Lung microvascular endothelial cell (primary cell): ENCODE results near the gene WDR59. TPM values are rescaled to one million over a fixed set of nuclear protein-coding genes. Genes with fewer than 3 reads are reported as not detected.
"Not testable (repeated sequence)": the region's sequence is repeated elsewhere in the genome, so short reads cannot be mapped to it uniquely, and the experiment has no call there.

Experiments used
- DNase-seq, 2 donors: peaks; one replicate each; pipeline versions ENCODE4 v3.0.0 to v3.0.0-alpha.2; 2010; ENCODE audit warnings: low read depth in 2 of 2
- total RNA-seq: library from RNA; depleted of rRNA; stranded (reverse); fragments of >200 nt; gene quantifications from 2 replicates; pipeline ENCODE4 v1.2.1, GENCODE V29; 2014

The WDR59 gene, protein sequence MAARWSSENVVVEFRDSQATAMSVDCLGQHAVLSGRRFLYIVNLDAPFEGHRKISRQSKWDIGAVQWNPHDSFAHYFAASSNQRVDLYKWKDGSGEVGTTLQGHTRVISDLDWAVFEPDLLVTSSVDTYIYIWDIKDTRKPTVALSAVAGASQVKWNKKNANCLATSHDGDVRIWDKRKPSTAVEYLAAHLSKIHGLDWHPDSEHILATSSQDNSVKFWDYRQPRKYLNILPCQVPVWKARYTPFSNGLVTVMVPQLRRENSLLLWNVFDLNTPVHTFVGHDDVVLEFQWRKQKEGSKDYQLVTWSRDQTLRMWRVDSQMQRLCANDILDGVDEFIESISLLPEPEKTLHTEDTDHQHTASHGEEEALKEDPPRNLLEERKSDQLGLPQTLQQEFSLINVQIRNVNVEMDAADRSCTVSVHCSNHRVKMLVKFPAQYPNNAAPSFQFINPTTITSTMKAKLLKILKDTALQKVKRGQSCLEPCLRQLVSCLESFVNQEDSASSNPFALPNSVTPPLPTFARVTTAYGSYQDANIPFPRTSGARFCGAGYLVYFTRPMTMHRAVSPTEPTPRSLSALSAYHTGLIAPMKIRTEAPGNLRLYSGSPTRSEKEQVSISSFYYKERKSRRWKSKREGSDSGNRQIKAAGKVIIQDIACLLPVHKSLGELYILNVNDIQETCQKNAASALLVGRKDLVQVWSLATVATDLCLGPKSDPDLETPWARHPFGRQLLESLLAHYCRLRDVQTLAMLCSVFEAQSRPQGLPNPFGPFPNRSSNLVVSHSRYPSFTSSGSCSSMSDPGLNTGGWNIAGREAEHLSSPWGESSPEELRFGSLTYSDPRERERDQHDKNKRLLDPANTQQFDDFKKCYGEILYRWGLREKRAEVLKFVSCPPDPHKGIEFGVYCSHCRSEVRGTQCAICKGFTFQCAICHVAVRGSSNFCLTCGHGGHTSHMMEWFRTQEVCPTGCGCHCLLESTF
- total RNA-seq, result 10.0 and 11.5 TPM in 2 replicates

DNA sequence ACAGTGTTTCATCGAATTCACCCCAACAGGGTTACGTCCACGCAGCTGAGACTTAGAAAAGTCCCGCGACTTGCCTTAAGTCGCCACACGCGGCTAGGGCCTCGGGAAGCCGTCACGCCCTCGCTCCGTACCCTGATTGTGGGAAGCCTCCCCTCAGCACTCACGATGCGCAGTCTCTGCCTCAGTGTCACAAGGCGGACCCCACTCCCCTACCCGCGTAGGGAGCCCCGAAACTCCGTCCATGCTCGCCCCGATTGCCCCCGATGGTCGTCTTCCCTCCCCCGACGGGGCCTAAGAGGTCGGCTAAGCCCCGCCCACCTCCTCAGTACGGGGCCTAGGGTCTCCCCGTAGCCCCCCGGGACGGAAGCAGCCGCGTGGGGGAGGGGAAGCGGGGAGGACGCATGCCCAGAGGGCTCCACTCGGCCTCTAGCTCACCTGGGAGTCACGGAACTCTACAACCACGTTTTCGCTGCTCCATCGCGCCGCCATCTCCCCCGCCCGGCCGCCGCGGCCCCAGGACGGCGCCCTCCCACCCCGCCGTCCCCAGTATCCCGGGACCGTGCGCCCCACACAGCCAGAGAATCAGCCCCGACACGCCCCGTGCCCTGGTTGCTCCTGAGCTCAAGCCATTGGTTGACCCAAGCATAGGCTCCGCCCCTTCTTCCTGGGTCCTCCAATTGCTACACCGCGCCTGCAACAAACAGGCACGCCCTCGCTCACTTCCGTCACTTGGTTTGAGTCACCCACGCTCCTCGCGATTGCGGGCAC is at the start of gene WDR59:
Gene WDR59, minus strand, starts transcription at position 595 of the 768 bp plus-strand sequence. Its CDS starts 106 bp downstream, at position 489.
- peak; percentile 99 for DNase-seq

DNA sequence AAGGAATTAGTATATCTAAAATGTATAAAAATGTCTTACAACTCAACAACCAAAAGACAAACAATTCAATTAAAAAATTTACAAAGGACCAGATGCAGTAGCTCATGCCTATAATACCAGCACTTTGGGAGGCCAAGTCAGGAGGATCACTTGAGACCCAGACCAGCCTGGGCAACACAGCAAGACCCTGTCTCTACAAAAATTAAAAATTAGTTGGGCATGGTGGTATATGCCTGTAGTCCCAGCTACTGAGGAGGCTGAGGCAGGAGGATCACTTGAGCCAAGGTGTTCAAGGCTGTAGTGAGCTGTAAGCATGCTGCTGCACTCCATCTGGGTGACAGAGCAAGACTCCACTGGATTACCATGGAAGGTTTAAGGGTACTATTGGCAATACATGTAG is 47.7 kb upstream of the WDR59 start:
- DNase-seq, result no peak

DNA sequence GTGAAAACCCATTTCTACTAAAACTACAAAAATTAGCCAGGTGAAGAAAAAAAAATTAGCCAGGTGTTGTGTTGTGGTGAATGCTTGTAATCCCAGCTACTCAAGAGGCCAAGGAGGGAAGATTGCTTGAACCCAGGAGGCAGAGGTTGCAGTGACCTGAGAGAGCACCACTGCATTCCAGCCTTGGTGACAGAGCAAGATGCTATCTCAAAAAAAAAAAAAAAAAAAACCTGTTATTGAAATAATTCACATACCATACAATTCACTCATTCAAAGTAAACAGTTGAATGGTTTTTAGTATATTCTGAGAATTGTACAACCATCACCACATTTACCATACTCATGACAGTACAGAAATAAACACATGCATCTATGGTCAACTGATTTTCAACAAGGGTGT is 44.9 kb upstream of the WDR59 start:
- no peak for DNase-seq

DNA sequence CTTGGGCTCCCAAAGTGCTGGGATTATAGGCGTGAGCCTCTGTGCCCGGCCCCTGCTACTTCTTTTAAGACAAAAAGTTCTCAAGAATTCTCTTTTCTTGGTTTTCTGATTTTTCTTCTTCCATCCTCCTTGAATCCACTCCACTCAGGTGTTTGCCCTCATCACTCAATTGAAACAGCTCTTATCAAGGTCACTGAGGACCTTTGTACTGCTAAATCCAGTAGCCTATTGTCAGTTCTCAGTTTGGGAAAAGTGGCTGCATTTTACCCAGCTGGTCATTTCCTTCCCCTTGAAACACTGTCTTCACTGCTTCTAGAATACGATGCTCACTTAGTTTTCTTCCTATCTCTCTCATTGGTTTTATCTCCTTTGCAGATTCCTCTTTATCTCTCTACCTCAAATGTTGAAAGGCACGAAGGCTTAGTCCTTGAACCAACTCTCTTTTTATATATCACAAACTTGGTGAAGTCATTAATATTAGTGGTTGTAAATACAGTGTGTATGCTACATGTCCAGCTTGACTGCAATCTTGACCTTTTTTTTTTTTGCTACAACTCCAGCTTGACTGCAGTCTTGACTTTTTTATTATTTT is 43.7 kb upstream of the WDR59 start:
- no peak for DNase-seq

DNA sequence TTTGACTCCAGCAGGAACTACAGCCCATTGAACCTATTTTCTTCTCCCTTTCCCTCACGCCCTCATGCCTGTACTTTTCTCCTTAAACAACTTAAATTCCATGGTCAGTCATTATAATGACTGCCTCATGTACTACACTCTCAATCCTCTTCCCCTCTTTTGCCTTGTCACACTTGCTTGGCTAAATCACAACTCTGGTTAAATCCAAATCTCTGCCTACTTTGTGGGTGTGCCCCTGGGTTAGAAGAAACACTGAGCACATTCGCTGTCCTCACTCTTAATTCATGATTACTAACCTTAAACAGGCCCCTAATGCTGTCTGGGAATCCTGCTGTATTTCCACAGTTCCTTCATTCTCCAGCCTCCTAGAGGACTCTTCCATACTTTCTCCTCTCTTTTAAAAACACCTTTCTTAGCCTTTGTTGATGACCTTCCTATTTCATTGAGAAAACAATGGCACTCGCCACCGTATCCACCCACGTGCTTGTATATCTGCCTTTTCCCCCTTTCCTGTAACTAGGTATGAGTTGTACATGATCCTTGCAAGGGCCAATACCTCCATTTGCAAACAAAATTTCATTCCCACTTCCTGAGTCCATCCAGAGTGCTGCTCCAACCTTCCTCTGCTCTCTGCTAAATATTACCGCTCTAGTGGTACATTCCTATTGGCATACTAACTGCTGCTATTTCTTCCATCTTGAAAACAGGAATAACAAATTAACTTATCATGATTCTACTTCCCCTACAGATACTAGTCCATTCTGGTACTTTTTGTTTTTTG is 42.8 kb upstream of the WDR59 start:
- DNase-seq, result peak in 1 of 2 donors; percentile 10

DNA sequence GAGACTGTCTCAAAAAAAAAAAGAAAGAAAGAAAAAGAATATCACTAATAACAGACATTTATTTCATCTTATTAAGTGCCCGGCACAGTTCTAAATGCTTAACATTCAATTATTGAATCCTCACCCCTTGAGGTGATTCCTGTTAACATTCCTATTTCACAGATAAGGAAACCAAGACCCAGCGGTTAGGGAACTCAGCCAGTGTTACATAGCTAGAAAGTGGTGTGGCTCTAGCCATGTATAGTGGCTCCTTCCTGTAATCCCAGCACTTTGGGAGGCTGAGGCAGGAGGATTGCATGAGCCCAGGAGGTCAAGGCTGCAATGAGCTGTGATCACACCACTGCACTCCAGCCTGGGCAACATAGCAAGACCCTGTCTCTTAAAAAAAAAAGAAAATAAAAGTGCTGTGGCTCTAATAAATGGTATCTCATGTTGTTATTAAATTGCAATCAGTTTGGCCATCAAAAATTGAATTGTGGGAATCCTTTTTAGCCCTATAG is 42.0 kb upstream of the WDR59 start:
- DNase-seq, result no peak

DNA sequence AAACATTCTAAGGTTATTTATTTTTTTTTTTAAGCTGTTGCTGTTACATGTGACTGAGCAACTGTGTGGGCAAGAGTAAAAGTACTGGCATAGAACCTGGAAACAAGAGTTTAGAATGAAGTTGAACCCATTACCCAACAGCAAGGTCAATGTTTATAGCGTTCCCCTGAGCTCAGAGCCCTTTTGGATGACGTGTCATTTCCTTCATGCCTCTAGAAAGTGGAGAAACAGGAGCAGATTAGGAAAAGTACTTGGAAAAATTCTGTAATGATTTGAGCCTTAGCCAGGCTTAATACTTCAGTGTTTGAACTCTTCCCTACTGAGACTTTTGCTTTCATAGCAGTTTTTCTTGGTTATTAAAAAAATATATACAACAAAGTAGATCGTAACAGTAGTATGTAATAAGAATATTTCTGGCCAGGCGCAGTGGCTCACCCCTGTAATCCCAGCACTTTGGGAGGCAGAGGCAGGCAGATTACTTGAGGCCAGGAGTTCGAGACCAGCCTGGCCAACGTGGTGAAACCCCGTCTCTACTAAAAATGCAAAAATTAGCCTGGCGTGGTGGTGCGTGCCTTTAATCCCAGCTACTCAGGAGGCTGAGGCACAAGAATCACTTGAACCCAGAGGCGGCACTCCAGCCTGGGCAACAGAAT is 41.4 kb upstream of the WDR59 start:
- DNase-seq, result peak; percentile 89 to 98

DNA sequence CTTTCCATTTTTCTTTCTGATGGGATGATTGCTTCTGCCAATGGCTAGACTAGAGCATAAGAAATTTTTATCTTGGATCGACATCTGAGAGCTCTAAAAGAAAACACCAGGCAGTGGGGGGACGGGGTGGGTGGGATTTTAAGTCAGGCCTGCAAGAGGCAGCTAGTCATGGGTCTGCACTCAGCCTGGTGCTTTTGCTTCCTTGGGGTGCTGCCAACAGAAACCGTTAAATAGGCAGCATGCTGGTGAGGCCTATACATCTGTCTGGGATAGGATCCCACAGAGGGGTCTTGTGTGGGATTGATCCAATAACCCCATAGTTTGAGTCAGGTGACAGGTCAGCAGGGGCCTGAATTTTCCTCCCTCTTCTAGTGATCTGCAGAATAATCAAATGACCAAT is 40.8 kb upstream of the WDR59 start:
- DNase-seq, result peak; percentile 25 to 69

DNA sequence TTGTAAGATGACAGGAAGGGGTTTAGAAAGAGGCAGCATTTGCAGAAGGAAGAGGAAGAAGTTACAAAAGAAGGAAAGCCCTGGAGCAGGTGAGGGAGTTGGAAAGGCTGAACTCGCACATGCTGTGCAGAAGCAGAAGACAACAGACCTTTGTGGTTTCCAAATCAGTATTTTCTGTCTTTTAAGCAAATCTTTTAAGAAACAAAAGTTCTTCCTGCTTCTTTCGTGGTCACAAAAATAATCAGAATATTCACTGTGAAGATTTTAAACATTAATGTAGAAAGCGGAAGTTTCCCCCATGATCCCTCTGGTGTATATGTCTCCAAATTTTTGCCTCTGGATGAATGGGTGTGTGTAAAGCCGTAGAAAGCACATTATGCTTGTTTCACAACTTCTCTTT is 39.7 kb upstream of the WDR59 start:
- DNase-seq, result no peak

DNA sequence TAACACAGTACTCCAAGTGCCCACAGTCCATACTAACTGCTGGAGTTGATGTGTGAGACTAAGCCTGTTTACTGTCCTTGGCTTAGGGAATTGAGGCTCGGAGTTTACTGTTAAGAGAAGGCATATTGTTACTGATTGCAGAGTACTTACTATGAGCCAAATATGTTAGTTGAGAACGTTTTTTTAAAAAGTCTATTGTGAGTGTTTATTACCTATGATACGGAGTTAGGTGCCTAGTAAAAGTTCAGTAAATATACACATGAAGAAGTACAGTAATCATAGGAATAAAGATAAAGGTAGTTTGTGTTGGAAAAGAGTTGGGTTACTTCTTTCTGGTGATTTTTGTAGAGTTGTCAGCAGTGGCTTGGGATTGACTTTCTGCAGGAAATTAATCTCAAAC is 39.3 kb upstream of the WDR59 start:
- no peak for DNase-seq

DNA sequence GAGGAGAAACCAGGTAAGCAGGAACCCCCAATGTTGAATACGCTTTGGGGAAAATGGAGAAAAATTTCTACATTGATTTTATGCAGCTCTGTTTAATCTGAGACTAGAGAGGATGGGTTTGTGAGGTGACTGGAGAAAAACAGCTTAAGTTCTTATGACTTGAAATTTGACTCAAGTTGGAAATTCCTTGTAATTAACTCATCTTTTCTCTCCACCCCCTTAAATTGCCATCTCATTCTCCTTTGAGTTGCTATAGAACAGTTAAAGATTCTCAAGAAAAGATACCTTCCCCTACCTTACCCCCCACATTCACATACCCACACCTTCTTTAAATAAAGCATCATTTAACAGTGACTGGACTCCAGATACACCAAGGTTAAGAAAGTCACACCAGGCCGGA is 38.1 kb upstream of the WDR59 start:
- no peak for DNase-seq

DNA sequence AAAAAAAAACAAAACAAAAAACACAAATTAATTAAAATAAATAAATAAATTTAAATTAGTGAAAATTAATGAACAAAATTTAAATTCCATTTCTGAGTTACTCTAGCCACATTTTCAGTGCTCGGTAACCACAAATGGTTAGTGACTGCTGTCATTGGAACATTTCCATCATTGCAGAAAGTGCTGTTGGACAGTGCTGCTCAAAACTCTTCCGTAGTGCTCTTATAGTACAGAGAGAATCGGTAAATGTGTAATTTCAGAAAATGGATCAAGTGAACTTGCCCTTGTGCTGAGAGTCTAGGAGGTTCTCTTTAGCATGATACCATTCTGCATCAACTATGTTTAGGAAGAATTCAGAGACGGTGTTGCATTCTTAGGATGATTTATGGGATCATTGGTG is 37.6 kb upstream of the WDR59 start:
- no peak for DNase-seq

DNA sequence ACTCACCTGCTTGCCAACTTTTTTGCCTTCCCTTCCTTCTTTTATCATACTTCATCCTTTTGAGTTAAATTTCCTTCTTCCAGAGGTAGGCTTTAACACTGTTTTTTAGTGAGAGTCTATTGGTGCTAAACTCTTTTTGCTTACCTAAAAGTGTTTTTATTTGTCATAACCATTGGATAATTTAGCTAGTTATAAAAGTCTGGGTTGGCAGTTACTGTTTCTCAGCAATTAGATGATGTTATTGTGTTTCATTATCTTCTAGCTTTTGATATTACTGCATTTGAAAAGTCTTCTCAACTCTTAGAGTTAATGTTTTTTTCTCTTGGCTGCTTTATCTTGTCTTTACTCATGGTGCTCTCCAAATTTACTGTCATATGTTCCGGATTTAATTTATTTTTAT is 36.5 kb upstream of the WDR59 start:
- no peak for DNase-seq

DNA sequence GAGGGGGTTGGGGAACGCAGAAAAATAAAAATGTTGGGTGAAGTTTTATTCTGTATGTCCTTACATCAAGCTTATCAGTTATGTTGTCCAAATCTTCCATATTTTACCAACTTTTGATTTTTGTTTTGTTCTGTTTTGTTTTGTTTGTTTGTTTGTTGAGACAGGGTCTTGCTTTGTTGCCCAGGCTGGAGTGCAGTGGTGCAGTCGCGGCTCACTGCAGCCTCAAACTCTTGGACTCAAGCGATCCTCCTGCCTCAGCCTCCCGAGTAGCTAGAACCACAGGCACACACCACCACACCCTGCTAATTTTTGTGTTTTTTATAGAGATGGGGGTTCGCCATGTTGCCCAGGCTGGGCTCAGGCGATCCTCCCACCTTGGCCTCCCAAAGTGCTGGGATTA is 34.7 kb upstream of the WDR59 start:
- no peak for DNase-seq

DNA sequence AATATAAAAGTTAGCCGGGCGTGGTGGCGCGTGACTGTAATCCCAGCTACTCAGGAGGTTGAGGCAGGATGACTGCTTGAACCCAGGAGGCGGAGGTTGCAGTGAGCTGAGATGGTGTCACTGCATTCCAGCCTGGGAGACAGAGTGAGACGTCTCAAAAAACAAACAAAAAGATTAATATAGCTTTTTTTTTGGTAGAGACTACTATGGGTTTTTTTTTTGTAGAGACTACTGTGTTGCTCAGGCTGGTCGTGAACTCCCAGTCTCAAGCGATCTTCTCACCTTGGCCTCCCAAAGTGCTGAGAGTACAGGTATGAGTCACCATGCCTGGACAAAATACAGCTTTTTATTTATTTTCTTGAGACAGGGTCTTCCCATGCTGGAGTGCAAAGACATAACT is 34.1 kb upstream of the WDR59 start:
- DNase-seq, result peak in 1 of 2 donors; percentile 36

DNA sequence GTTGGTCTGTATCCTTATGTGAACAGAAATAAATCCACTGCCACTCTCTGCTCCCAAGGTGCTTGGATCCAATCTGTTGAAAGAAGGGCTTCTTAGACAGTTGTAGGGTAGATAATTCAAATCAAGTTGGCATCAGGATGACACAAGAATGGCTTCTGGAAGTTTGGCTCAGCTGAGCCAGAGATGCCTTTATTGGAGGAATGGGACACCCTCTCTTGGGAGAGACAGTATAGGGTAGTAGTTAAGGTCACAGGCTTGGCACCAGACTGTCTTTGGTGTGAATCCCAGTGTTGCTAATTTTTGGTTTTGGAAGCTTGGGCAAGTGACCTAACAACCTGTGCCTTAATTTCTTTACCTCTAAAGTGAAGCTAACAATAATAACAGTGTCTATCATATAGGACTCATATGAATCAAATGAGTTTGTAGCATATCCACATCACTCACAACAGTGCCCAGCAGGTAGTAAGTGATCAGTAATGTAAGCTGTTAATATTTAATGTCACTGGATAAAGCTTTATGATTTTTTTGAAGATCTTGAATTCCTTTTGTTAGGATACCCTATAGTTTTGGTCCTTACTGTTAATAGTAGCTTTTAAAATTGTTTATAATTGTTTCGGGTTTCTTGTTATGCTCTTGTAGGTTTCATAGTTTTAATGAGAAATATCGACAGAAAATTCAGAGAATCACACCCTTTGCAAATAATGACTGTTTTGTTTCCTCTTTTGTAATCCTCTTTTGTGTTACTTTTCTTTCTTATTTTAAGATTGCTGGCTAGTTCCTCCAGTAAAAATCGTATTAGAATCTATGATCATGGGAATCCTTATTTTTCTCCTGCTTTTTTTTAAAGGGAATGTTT is 33.0 kb upstream of the WDR59 start:
- DNase-seq, result no peak

DNA sequence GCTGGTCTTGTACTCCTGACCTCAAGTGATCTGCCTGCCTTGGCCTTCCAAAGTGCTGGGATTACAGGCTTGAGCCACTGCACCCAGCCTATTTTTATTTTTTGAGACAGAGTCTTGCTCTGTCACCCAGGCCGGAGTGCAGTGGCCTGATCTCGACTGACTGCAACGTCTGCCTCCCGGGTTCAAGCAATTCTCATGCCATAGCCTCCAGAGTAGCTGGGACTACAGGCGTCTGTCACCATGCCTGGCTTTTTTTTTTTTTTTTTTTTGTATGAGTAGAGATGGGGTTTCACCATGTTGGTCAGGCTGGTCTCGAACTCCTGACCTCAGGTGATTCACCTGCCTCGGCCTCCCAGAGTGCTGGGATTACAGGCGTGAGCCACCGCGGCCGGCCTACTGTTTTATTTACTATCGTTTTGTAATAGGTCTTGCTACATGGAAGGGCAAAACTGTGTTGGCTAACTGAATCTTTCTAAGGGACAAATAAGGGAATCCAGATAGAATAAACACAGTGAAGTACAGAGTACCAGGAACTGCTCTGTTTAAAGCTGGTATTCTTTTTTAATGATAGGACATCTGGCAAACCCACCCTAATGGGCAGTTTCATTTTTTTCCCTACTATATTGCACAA is 31.6 kb upstream of the WDR59 start:
- not testable (repeated sequence) for DNase-seq

DNA sequence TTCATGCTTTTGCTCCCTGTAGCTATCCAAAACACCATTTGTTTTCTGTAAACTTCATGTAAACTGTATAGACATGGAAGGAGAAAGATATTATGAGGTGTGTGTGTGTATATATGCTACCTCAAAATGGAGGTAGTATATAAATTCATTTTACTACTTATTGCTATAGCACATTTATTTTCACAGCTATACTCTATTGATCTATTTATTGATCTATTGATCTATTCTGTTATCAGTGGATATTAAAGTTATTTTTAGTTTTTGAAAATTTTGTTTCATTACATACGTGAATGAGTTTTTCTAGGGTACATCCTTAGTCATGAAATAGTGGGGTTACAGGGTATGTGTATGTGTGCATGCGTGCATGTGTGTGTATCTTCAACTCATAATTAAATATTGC is 29.4 kb upstream of the WDR59 start:
- no peak for DNase-seq
